ENCODE data around the gene FIBCD1.

FIBCD1 gene

GRCh38 chr9:130871395-130872062 is 67.5 kb downstream of the FIBCD1 start:
- TF ChIP-seq CTCF (IDR thresholded peaks at IDR 0.05) = no peak

DNA sequence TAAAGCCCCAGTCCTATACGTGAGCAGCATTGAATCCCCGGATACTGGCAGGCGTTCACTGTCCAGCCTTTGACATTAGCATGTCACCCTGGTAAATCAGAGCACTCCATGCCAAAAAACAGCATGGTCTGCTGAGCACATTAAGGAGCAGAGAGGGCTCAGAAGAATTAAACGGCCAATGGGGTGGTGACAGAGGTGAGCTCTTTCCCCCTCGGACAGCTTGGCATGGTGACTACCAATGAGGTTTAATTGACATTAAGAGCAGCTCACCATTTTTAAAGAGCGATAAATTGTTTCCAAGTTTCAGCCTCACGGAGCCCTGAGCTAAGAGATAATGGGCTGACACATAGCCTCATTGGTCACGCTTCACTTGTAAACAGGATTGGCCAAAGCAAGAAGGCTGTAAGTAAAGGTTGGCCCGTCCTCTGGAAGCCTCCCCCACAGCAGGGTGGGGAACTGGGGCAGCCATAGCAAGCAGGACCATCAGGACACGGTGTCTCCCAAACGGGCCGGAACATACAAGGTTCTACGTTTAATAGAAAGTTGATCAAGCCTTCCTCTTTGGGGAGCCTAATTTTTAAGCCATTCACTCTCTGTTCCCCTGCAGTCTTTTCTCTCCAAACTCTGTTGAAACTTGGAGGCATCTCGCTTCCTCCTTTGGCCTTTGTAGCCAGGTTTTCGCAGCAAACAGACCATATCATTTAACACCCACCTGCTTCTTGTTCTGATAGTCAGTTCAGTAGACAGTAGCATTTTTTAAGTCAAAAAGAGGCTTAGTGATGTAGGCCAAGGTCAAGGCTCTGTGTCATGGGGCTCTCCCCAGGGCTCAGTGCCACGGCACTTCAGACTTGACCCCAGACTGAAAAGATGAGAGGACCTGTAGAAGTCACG is 68.3 kb downstream of the FIBCD1 start:
- TF ChIP-seq CTCF (IDR thresholded peaks at IDR 0.05) = no peak

DNA sequence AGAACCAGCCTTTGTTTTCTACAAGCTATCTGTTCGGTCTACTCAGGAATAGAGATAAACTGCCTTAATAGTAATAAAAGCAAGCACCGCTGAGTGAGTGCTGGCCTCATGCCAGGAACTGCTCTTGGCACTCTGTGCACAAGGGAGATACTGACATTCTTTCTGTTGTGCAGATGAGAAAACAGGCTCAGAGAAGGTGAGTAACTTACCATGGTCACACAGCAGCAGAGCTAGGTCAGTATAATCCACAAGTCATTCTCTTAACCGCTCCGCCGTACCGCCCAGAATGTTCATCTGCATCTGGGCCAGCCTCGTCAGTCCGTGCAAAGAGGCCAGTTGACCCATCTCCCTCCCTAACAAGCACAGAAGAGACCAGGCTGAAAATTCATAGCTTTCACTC is 69.8 kb downstream of the FIBCD1 start:
- no peak for TF ChIP-seq CTCF (IDR thresholded peaks at IDR 0.05)

DNA sequence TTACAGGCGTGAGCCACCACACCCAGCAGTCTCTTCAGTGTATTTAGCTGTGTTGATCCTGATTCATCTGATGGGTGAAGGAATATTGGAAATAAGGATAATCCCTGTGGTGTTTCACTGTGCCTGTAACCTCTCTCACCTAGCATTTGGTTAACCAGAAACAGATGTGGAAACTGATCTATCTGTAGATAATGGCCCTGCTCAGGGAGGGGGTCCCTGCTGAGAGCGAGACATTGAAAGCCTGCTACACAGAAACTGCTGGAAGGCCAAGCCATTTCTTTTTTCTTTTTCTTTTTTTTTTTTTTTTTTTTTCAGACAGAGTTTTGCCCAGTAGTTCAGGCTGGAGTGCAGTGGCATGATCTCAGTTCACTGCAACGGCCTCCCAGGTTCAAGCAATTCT is 70.8 kb downstream of the FIBCD1 start:
- no peak for TF ChIP-seq CTCF (IDR thresholded peaks at IDR 0.05)

DNA sequence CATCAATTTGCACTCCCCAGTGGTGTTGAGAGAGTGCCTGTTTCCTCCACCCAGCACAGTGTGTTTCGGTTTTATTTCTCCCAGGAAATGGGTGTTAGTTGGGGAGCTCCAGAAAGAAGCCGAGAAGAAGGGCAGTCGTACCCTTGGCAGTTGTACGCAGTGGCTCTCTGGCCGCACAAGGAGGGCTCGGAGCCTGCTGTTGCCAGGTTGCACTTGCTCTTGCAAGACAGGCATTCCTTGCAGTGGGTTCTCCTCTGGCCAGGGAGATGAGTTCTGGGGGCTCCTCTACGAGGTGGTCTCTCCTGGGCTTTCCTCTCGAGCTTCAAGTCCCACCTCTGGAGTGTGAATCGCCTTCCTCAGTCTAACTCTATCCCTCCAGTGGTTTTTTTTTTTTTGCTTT is 71.5 kb downstream of the FIBCD1 start:
- TF ChIP-seq CTCF (IDR thresholded peaks at IDR 0.05) = no peak

DNA sequence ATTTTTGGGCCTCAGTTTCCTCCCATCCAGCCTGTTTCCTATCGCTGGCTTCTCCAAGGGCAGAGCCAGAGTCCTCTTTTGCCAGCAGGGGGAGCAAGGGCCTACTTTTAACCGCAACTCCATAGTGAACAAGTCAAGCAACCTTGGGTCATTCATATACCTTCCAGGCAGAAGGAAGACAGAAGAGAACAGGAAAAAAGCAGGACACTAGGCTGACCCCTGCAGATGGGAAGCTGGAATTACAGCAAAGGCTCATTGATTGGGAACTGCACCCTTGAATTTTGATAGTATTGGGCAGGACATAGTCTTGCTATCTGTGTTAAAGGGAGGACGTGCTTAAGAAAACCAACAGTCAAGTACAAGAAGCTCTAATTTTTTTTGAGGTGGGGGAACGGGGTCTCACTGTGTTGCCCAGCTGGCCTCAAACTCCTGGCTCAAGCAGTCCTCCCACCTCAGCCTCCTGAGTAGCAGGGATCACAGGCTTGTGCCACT is 72.5 kb downstream of the FIBCD1 start:
- TF ChIP-seq CTCF (IDR thresholded peaks at IDR 0.05) = peak; percentile 99

DNA sequence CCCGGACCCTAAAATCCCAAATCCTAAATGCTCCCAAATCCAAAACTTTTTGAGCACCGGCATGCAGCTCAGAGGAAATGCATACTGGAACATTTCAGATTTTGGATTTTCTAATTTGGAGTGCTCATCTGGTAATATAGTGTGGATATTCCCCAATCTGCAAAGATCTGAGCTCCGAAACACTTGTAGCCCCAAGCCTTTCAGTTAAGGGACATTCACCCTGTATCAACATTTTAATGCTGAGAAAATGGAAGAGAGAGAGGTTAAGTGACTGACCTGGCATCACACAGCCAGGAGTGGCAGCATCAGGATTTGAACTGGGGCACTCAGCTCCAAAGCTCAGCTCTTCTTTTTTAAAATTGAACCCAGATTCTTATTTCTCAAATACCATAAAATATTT is 73.1 kb downstream of the FIBCD1 start:
- no peak for TF ChIP-seq CTCF (IDR thresholded peaks at IDR 0.05)

Measured in LNCAP (cell line).